Measurements from ENCODE around the gene ZNF133.
"Not testable (repeated sequence)": the region's sequence is repeated elsewhere in the genome, so short reads cannot be mapped to it uniquely, and the experiment has no call there.

ZNF133 gene

GRCh38 chr20:18271160-18271559 is 17.2 kb upstream of the ZNF133 start:
- H3K4me1 Mint-ChIP-seq, result no peaks in the 10 kb centered on the region
- no peaks in the 10 kb centered on the region for H3K9me3 Mint-ChIP-seq
- H3K4me3 Mint-ChIP-seq, result no peak overlapping the region
- ATAC-seq (no peak), DNase-seq (no peak)
- peaks cover 47% of the 10 kb centered on the region for H3K27me3 Mint-ChIP-seq
- H3K27ac Mint-ChIP-seq, result no peak overlapping the region

GRCh38 chr20:18272451-18272850 is 15.9 kb upstream of the ZNF133 start:
- DNase-seq (no peak), ATAC-seq (no peak)
- peaks cover 44% of the 10 kb centered on the region for H3K27me3 Mint-ChIP-seq
- H3K9me3 Mint-ChIP-seq, result no peaks in the 10 kb centered on the region
- no peak overlapping the region for H3K4me3 Mint-ChIP-seq
- no peak overlapping the region for H3K27ac Mint-ChIP-seq
- H3K4me1 Mint-ChIP-seq, result peaks cover 7% of the 10 kb centered on the region

- no peaks in the 10 kb centered on the region for H3K9me3 Mint-ChIP-seq
- peaks cover 39% of the 10 kb centered on the region for H3K27me3 Mint-ChIP-seq
- no peak overlapping the region for H3K27ac Mint-ChIP-seq
- H3K4me1 Mint-ChIP-seq, result peaks cover 7% of the 10 kb centered on the region
- ATAC-seq (no peak), DNase-seq (no peak)
- H3K4me3 Mint-ChIP-seq, result no peak overlapping the region
These were observed 14.6 kb upstream of the ZNF133 start for GRCh38 chr20:18273738-18274137.

GRCh38 chr20:18275960-18276359 is 12.4 kb upstream of the ZNF133 start:
- not testable (repeated sequence) for H3K27ac Mint-ChIP-seq, H3K4me1 Mint-ChIP-seq, H3K9me3 Mint-ChIP-seq, H3K4me3 Mint-ChIP-seq, ATAC-seq, DNase-seq
- H3K27me3 Mint-ChIP-seq, result peaks cover 54% of the 10 kb centered on the region

GRCh38 chr20:18276821-18277220 is 11.5 kb upstream of the ZNF133 start:
- Mint-ChIP-seq H3K27me3 (peaks cover 58% of the 10 kb centered on the region), H3K9me3 (no peaks in the 10 kb centered on the region), H3K27ac (no peak overlapping the region), H3K4me1 (peaks cover 7% of the 10 kb centered on the region), H3K4me3 (peak overlapping the region in 1 of 2 donors; percentile 8)
- DNase-seq (peak; percentile 54 to 76), ATAC-seq (peak; percentile 93)

GRCh38 chr20:18279242-18279641 is 9.1 kb upstream of the ZNF133 start:
- Mint-ChIP-seq H3K4me3 (no peak overlapping the region), H3K27me3 (peaks cover 60% of the 10 kb centered on the region), H3K9me3 (peaks cover 0 to 3% of the 10 kb centered on the region in 2 donors), H3K27ac (no peak overlapping the region), H3K4me1 (peaks cover 11% of the 10 kb centered on the region)
- ATAC-seq, result peak; percentile 72
- DNase-seq, result no peak

GRCh38 chr20:18284805-18285533 is 3.4 kb upstream of the ZNF133 start:
- Mint-ChIP-seq H3K4me3 (no peak overlapping the region), H3K4me1 (peaks cover 19% of the 10 kb centered on the region), H3K27ac (no peak overlapping the region), H3K27me3 (peaks cover 50% of the 10 kb centered on the region), H3K9me3 (peaks cover 23 to 25% of the 10 kb centered on the region in 2 donors)
- ATAC-seq (no peak), DNase-seq (no peak)

GRCh38 chr20:18287546-18287914 is 797 bp upstream of the ZNF133 start:
- peak overlapping the region; percentile 99 for H3K4me3 Mint-ChIP-seq
- peaks cover 23 to 25% of the 10 kb centered on the region in 2 donors for H3K9me3 Mint-ChIP-seq
- no peak for DNase-seq
- ATAC-seq, result peak; percentile 2
- peaks cover 29% of the 10 kb centered on the region for H3K4me1 Mint-ChIP-seq
- H3K27ac Mint-ChIP-seq, result peak overlapping the region; percentile 99
- peaks cover 32% of the 10 kb centered on the region for H3K27me3 Mint-ChIP-seq

GRCh38 chr20:18288749-18289267 is 481 bp downstream of the ZNF133 start:
- no peak for ATAC-seq
- Mint-ChIP-seq H3K9me3 (peaks cover 23 to 25% of the 10 kb centered on the region in 2 donors), H3K27ac (peak overlapping the region; percentile 99), H3K4me1 (peaks cover 29% of the 10 kb centered on the region), H3K4me3 (peak overlapping the region; percentile 99), H3K27me3 (peaks cover 21% of the 10 kb centered on the region)
- DNase-seq, result peak in 1 of 2 donors; percentile 15

- ATAC-seq, result no peak
- peaks cover 21 to 23% of the 10 kb centered on the region in 2 donors for H3K9me3 Mint-ChIP-seq
- peak overlapping the region; percentile 99 for H3K4me3 Mint-ChIP-seq
- H3K27ac Mint-ChIP-seq, result peak overlapping the region in 1 of 2 donors; percentile 21
- peaks cover 29% of the 10 kb centered on the region for H3K4me1 Mint-ChIP-seq
- DNase-seq, result no peak
- H3K27me3 Mint-ChIP-seq, result peaks cover 16% of the 10 kb centered on the region
These were observed 979 bp downstream of the ZNF133 start for GRCh38 chr20:18289306-18289705.

GRCh38 chr20:18299364-18299763 is 11.0 kb downstream of the ZNF133 start:
- Mint-ChIP-seq H3K4me1 (no peaks in the 10 kb centered on the region), H3K27ac (no peak overlapping the region), H3K9me3 (no peaks in the 10 kb centered on the region), H3K4me3 (no peak overlapping the region), H3K27me3 (no peaks in the 10 kb centered on the region)
- DNase-seq, result no peak
- no peak for ATAC-seq

- Mint-ChIP-seq H3K4me3 (no peak overlapping the region), H3K27ac (no peak overlapping the region), H3K4me1 (no peaks in the 10 kb centered on the region), H3K27me3 (no peaks in the 10 kb centered on the region), H3K9me3 (no peaks in the 10 kb centered on the region)
- DNase-seq (no peak), ATAC-seq (no peak)
These were observed 16.3 kb downstream of the ZNF133 start for GRCh38 chr20:18304618-18305017.

- Mint-ChIP-seq H3K9me3 (no peaks in the 10 kb centered on the region), H3K27ac (no peak overlapping the region), H3K27me3 (no peaks in the 10 kb centered on the region), H3K4me1 (no peaks in the 10 kb centered on the region), H3K4me3 (no peak overlapping the region)
- DNase-seq, result no peak
- ATAC-seq, result no peak
These were observed 19.0 kb downstream of the ZNF133 start for GRCh38 chr20:18307301-18307700.

GRCh38 chr20:18310051-18310450 is 21.7 kb downstream of the ZNF133 start:
- Mint-ChIP-seq H3K9me3 (peaks cover 0 to under 1% of the 10 kb centered on the region in 2 donors), H3K4me1 (no peaks in the 10 kb centered on the region), H3K4me3 (no peak overlapping the region), H3K27me3 (no peaks in the 10 kb centered on the region), H3K27ac (no peak overlapping the region)
- no peak for DNase-seq
- no peak for ATAC-seq

- no peak for DNase-seq
- no peaks in the 10 kb centered on the region for H3K4me1 Mint-ChIP-seq
- no peak overlapping the region for H3K4me3 Mint-ChIP-seq
- no peak overlapping the region for H3K27ac Mint-ChIP-seq
- H3K9me3 Mint-ChIP-seq, result peaks cover 0 to 6% of the 10 kb centered on the region in 2 donors
- no peaks in the 10 kb centered on the region for H3K27me3 Mint-ChIP-seq
- ATAC-seq, result no peak
These were observed 22.3 kb downstream of the ZNF133 start for GRCh38 chr20:18310592-18310991.

GRCh38 chr20:18312723-18313122 is 24.4 kb downstream of the ZNF133 start:
- DNase-seq (no peak), ATAC-seq (no peak)
- H3K9me3 Mint-ChIP-seq, result peaks cover 0 to 7% of the 10 kb centered on the region in 2 donors
- H3K27ac Mint-ChIP-seq, result no peak overlapping the region
- H3K27me3 Mint-ChIP-seq, result no peaks in the 10 kb centered on the region
- no peaks in the 10 kb centered on the region for H3K4me1 Mint-ChIP-seq
- H3K4me3 Mint-ChIP-seq, result no peak overlapping the region

All from stimulated activated naive CD8-positive, alpha-beta T cell treated with anti-CD3 and anti-CD28 coated beads, Interleukin-15, amount 100 ng/mL, for 72 hours (primary cell).